GM12878 (cell line): ENCODE data around the gene PNPO. TPM values are rescaled to one million over a fixed set of nuclear protein-coding genes. Genes with fewer than 3 reads are reported as not detected.
A peak's percentile ranks its signal among the peaks of the same experiment; 100 is the strongest.

Experiments
- BRCA1 ChIP-seq: IDR thresholded peaks from 2 replicates; pipeline ENCODE4 v1.6.1; 2011; ENCODE audit warnings: low read depth, low read length, improper control_type of control experiment
- CREB1 ChIP-seq: IDR thresholded peaks from 2 replicates; pipeline ENCODE4 v1.6.1; 2012; ENCODE audit warnings: low read depth, mild to moderate bottlenecking, inconsistent platforms
- HDAC2 ChIP-seq: fragments of 200-600 bp; sonication (generic); IDR thresholded peaks from 2 replicates; pipeline ENCODE4 v1.6.1; 2017
- HDGF ChIP-seq: fragments of 450-650 bp; IDR thresholded peaks from 2 replicates; pipeline ENCODE4 v1.6.1; 2016; ENCODE audit warnings: antibody characterized with exemption
- MEF2A ChIP-seq: IDR thresholded peaks from 2 replicates; pipeline ENCODE4 v1.6.1; 2011; ENCODE audit warnings: low read depth, mild to moderate bottlenecking, low read length, moderate library complexity; ENCODE audit not compliant: insufficient read depth
- MEF2B ChIP-seq: fragments of 450-650 bp; IDR thresholded peaks from 2 replicates; pipeline ENCODE4 v1.6.1; 2018; ENCODE audit warnings: mild to moderate bottlenecking, moderate library complexity; ENCODE audit not compliant: partially characterized antibody, poor library complexity, severe bottlenecking
- POLR2AphosphoS2 ChIP-seq: IDR thresholded peaks from 2 replicates; pipeline ENCODE4 v1.6.1; 2011; ENCODE audit warnings: low read depth, mild to moderate bottlenecking, low read length, improper control_type of control experiment, moderate library complexity
- POU2F2 ChIP-seq: IDR thresholded peaks from 3 replicates; pipeline ENCODE4 v1.6.1; 2011; ENCODE audit warnings: low read depth, mild to moderate bottlenecking, low read length, borderline replicate concordance
- RCOR1 ChIP-seq: conservative IDR thresholded peaks from 2 replicates; pipeline ENCODE4 v1.6.1; 2012; ENCODE audit warnings: low read depth, low read length, improper control_type of control experiment
- TCF12 ChIP-seq: IDR thresholded peaks from 2 replicates; pipeline ENCODE4 v1.6.1; 2011; ENCODE audit warnings: low read depth, mild to moderate bottlenecking, low read length
- YY1 ChIP-seq: IDR thresholded peaks from 2 replicates; pipeline ENCODE4 v1.6.1; 2011; ENCODE audit warnings: low read depth, mild to moderate bottlenecking, low read length
- ZSCAN29 ChIP-seq: fragments of 450-650 bp; IDR thresholded peaks from 2 replicates; pipeline ENCODE4 v1.6.1; 2017; ENCODE audit warnings: mild to moderate bottlenecking, moderate library complexity
- polyA plus RNA-seq, 11 experiments: library from polyadenylated mRNA; depleted of rRNA in 4 of 11; unstranded in 6 of 11; stranded (reverse) in 5 of 11; fragments of >200 nt; fragmentation: Nextera tagmentation in 4 of 11; fragmentation: Illumina TruSeq in 1 of 11; extraction: Ambion mirVana in 4 of 11; extraction: Trizol in 1 of 11; gene quantifications; 1 replicate in 1 of 11; 2 replicates in 10 of 11; pipeline versions ENCODE4 v1.2.1 to v1.2.3, GENCODE V29; 2011 to 2016; ENCODE audit warnings: inconsistent platforms in 2 of 11, missing spikeins in 2 of 11, low read depth in 1 of 11
- total RNA-seq, 4 experiments: library from RNA; depleted of rRNA in 3 of 4; stranded (reverse); fragments of >200 nt in 3 of 4; fragmentation: Illumina TruSeq in 1 of 4; extraction: Trizol in 1 of 4; gene quantifications; 2 replicates each; pipeline versions ENCODE4 v1.2.1 to v1.2.3, GENCODE V29; 2013 to 2021
- TF ChIP-seq, protein P1 (sequence below): fragments of 450-650 bp; IDR thresholded peaks from 2 replicates; pipeline ENCODE4 v1.6.1; 2017; ENCODE audit warnings: mild to moderate bottlenecking
- TF ChIP-seq, protein P2 (sequence below): fragments of 450-650 bp; IDR thresholded peaks from 2 replicates; pipeline ENCODE4 v1.6.1; 2016; ENCODE audit warnings: mild to moderate bottlenecking
- TF ChIP-seq, protein P3 (sequence below): fragments of 450-650 bp; IDR thresholded peaks from 2 replicates; pipeline ENCODE4 v1.6.1; 2017; ENCODE audit warnings: mild to moderate bottlenecking, moderate library complexity
- TF ChIP-seq, protein P4 (sequence below): IDR thresholded peaks from 2 replicates; pipeline ENCODE4 v1.6.1; 2011; ENCODE audit warnings: mild to moderate bottlenecking, low read depth, low read length, moderate library complexity; ENCODE audit not compliant: insufficient replicate concordance
- TF ChIP-seq, protein P5 (sequence below): fragments of 450-650 bp; IDR thresholded peaks from 2 replicates; pipeline ENCODE4 v1.6.1; 2016; ENCODE audit warnings: mild to moderate bottlenecking
- TF ChIP-seq, protein P6 (sequence below): IDR thresholded peaks from 2 replicates; pipeline ENCODE4 v1.6.1; 2012; ENCODE audit warnings: low read depth, low read length, improper control_type of control experiment

The PNPO gene
- total and polyA plus RNA-seq, 10 of the 15 experiments (the other 5 are each of a cell fraction or from before 2014, with no cell fraction given): 13.9 to 52.6 (median 37.3) TPM

DNA sequence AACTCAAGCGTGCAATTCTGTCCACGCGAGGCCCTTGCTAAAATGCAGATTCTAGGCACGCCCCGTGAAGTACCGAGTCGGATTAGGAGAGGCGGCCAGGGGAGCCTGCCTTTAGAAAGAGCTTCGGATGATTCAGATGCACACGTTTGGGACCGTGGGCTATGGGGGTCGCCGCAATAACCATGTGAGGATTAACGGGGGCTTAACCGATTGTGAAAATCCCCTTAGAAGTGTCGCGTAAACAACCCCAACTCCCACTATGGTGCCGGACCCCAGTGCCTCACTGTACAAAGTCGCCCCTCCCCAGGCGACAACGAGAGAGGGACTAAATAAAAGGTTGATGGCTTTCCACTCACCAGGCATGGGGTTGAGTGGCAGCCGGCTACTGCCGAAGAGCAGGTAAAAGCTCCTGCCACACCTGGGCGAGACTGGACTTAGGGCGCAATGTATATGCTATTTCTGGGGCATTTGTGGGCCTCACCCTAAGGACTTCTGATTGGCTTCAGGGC is 46.0 kb upstream of the PNPO start (continued):
- TF ChIP-seq, protein P1, sequence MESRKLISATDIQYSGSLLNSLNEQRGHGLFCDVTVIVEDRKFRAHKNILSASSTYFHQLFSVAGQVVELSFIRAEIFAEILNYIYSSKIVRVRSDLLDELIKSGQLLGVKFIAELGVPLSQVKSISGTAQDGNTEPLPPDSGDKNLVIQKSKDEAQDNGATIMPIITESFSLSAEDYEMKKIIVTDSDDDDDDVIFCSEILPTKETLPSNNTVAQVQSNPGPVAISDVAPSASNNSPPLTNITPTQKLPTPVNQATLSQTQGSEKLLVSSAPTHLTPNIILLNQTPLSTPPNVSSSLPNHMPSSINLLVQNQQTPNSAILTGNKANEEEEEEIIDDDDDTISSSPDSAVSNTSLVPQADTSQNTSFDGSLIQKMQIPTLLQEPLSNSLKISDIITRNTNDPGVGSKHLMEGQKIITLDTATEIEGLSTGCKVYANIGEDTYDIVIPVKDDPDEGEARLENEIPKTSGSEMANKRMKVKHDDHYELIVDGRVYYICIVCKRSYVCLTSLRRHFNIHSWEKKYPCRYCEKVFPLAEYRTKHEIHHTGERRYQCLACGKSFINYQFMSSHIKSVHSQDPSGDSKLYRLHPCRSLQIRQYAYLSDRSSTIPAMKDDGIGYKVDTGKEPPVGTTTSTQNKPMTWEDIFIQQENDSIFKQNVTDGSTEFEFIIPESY: no peak
- peak; percentile 91 for TF ChIP-seq MEF2B
- TF ChIP-seq, protein P2, sequence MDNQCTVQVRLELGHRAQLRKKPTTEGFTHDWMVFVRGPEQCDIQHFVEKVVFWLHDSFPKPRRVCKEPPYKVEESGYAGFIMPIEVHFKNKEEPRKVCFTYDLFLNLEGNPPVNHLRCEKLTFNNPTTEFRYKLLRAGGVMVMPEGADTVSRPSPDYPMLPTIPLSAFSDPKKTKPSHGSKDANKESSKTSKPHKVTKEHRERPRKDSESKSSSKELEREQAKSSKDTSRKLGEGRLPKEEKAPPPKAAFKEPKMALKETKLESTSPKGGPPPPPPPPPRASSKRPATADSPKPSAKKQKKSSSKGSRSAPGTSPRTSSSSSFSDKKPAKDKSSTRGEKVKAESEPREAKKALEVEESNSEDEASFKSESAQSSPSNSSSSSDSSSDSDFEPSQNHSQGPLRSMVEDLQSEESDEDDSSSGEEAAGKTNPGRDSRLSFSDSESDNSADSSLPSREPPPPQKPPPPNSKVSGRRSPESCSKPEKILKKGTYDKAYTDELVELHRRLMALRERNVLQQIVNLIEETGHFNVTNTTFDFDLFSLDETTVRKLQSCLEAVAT: no peak; the same call in 1 of the 2 replicates
- TF ChIP-seq, protein P3, sequence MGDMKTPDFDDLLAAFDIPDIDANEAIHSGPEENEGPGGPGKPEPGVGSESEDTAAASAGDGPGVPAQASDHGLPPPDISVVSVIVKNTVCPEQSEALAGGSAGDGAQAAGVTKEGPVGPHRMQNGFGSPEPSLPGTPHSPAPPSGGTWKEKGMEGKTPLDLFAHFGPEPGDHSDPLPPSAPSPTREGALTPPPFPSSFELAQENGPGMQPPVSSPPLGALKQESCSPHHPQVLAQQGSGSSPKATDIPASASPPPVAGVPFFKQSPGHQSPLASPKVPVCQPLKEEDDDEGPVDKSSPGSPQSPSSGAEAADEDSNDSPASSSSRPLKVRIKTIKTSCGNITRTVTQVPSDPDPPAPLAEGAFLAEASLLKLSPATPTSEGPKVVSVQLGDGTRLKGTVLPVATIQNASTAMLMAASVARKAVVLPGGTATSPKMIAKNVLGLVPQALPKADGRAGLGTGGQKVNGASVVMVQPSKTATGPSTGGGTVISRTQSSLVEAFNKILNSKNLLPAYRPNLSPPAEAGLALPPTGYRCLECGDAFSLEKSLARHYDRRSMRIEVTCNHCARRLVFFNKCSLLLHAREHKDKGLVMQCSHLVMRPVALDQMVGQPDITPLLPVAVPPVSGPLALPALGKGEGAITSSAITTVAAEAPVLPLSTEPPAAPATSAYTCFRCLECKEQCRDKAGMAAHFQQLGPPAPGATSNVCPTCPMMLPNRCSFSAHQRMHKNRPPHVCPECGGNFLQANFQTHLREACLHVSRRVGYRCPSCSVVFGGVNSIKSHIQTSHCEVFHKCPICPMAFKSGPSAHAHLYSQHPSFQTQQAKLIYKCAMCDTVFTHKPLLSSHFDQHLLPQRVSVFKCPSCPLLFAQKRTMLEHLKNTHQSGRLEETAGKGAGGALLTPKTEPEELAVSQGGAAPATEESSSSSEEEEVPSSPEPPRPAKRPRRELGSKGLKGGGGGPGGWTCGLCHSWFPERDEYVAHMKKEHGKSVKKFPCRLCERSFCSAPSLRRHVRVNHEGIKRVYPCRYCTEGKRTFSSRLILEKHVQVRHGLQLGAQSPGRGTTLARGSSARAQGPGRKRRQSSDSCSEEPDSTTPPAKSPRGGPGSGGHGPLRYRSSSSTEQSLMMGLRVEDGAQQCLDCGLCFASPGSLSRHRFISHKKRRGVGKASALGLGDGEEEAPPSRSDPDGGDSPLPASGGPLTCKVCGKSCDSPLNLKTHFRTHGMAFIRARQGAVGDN: peak; percentile 51; the same call in 1 of the 2 replicates
- peak; percentile 56; the same call in 1 of the 2 replicates for TF ChIP-seq ZSCAN29
- peak; percentile 83 for TF ChIP-seq MEF2A
- TF ChIP-seq, protein P4, sequence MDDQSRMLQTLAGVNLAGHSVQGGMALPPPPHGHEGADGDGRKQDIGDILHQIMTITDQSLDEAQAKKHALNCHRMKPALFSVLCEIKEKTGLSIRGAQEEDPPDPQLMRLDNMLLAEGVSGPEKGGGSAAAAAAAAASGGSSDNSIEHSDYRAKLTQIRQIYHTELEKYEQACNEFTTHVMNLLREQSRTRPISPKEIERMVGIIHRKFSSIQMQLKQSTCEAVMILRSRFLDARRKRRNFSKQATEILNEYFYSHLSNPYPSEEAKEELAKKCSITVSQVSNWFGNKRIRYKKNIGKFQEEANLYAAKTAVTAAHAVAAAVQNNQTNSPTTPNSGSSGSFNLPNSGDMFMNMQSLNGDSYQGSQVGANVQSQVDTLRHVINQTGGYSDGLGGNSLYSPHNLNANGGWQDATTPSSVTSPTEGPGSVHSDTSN: no peak
- TF ChIP-seq HDGF: peak; percentile 21; the same call in 1 of the 2 replicates
- peak; percentile 49 for TF ChIP-seq YY1
- TF ChIP-seq, protein P5, sequence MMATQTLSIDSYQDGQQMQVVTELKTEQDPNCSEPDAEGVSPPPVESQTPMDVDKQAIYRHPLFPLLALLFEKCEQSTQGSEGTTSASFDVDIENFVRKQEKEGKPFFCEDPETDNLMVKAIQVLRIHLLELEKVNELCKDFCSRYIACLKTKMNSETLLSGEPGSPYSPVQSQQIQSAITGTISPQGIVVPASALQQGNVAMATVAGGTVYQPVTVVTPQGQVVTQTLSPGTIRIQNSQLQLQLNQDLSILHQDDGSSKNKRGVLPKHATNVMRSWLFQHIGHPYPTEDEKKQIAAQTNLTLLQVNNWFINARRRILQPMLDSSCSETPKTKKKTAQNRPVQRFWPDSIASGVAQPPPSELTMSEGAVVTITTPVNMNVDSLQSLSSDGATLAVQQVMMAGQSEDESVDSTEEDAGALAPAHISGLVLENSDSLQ: no peak
- TF ChIP-seq CREB1: no peak
- no peak for TF ChIP-seq HDAC2
- TF ChIP-seq, protein P6, sequence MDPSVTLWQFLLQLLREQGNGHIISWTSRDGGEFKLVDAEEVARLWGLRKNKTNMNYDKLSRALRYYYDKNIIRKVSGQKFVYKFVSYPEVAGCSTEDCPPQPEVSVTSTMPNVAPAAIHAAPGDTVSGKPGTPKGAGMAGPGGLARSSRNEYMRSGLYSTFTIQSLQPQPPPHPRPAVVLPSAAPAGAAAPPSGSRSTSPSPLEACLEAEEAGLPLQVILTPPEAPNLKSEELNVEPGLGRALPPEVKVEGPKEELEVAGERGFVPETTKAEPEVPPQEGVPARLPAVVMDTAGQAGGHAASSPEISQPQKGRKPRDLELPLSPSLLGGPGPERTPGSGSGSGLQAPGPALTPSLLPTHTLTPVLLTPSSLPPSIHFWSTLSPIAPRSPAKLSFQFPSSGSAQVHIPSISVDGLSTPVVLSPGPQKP: no peak
- TF ChIP-seq BRCA1: no peak
- peak; percentile 49; the same call in 1 of the 2 replicates for TF ChIP-seq TCF12
- peak; percentile 91 for TF ChIP-seq POLR2AphosphoS2
- TF ChIP-seq RCOR1: no peak
- peak; percentile 95 for TF ChIP-seq POU2F2
